Loucy (cell line): ENCODE results near the gene ADIPOR2.
"Not testable (repeated sequence)": the region's sequence is repeated elsewhere in the genome, so short reads cannot be mapped to it uniquely, and the experiment has no call there.

Experiments
- H2AFZ ChIP-seq: fragments of 200-600 bp; sonication (generic); 2 replicates; pipeline ENCODE4 v1.6.0; 2016; ENCODE audit warnings: antibody characterized with exemption, mild to moderate bottlenecking, low read length, moderate library complexity
- H3F3A ChIP-seq: fragments of 200-600 bp; 2 replicates; pipeline ENCODE4 v1.6.0; 2016; ENCODE audit warnings: antibody characterized with exemption, low read depth, mild to moderate bottlenecking
- H3K27me3 ChIP-seq: fragments of 200-600 bp; sonication (generic); 2 replicates; pipeline ENCODE4 v1.6.1; 2014; ENCODE audit warnings: low read length, mild to moderate bottlenecking; ENCODE audit not compliant: insufficient read depth, poor library complexity, severe bottlenecking
- H3K36me3 ChIP-seq: fragments of 200-600 bp; sonication (generic); 2 replicates; pipeline ENCODE4 v1.6.1; 2016; ENCODE audit warnings: low read length; ENCODE audit not compliant: insufficient read depth
- H3K4me1 ChIP-seq: fragments of 200-600 bp; sonication (generic); 2 replicates; pipeline ENCODE4 v1.5.1; 2014; ENCODE audit warnings: low read length, mild to moderate bottlenecking; ENCODE audit not compliant: insufficient read depth, poor library complexity, severe bottlenecking
- H3K4me2 ChIP-seq: fragments of 200-600 bp; sonication (generic); 2 replicates; pipeline ENCODE4 v1.6.0; 2014; ENCODE audit warnings: antibody characterized with exemption, low read length, low read depth, mild to moderate bottlenecking; ENCODE audit not compliant: poor library complexity, severe bottlenecking
- H3K4me3 ChIP-seq: fragments of 200-600 bp; sonication (generic); 2 replicates; pipeline ENCODE4 v1.5.1; 2014; ENCODE audit warnings: low read length, mild to moderate bottlenecking, mixed read lengths; ENCODE audit not compliant: poor library complexity, severe bottlenecking
- H3K79me2 ChIP-seq: fragments of 200-600 bp; sonication (generic); 2 replicates; pipeline ENCODE4 v1.6.1; 2014; ENCODE audit warnings: low read length; ENCODE audit not compliant: insufficient read depth
- H3K9ac ChIP-seq: fragments of 200-600 bp; sonication (generic); 2 replicates; pipeline ENCODE4 v1.6.0; 2014; ENCODE audit warnings: mild to moderate bottlenecking, low read depth, low read length, moderate library complexity; ENCODE audit not compliant: poor library complexity, severe bottlenecking
- H3K9me2 ChIP-seq: fragments of 200-600 bp; sonication (generic); replicated peaks from 2 replicates; pipeline ENCODE4 v1.6.1; 2016; ENCODE audit warnings: low read depth, low read length, mixed read lengths
- H3K9me3 ChIP-seq: fragments of 200-600 bp; sonication (generic); 2 replicates; pipeline ENCODE4 v1.6.1; 2014; ENCODE audit warnings: mild to moderate bottlenecking, antibody characterized with exemption, low read length, low read depth; ENCODE audit not compliant: insufficient read depth
- H4K20me1 ChIP-seq: fragments of 200-600 bp; sonication (generic); 2 replicates; pipeline ENCODE4 v1.6.0; 2014; ENCODE audit warnings: antibody characterized with exemption, low read length, mild to moderate bottlenecking; ENCODE audit not compliant: insufficient read depth, poor library complexity, severe bottlenecking
- EZH2phosphoT487 ChIP-seq: fragments of 200-600 bp; IDR thresholded peaks from 2 replicates; pipeline ENCODE4 v1.6.1; 2018; ENCODE audit warnings: antibody characterized with exemption, mild to moderate bottlenecking, moderate library complexity, borderline replicate concordance
- TF ChIP-seq, protein P1 (sequence below): fragments of 200-600 bp; sonication (generic); conservative IDR thresholded peaks from 2 replicates; pipeline ENCODE4 v1.5.1; 2014; ENCODE audit warnings: mild to moderate bottlenecking, antibody characterized with exemption, low read length

Gene ADIPOR2

DNA sequence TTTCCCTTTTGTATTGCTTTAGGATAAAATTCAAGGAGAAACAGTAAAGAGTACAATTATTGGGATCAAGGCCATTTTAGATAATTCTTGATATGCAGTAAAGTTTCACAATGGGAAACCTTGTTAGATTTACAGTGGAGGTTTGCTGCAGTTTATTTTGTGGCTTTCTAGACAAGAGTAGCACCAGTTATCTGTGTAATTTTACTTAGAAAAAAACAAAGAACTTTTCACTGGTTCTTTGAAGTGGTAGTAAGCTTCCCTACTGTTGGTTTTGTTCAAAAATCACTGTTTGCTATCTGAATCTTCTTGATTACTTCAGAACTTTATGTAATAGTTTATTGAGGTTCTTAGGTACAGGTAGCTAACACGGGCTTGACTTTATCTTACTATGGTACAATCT is 42.0 kb downstream of the ADIPOR2 start:
- H3K9ac ChIP-seq: no peak overlapping the region
- H3K9me2 ChIP-seq: no peaks in the 10 kb centered on the region
- no peak overlapping the region for H3K4me2 ChIP-seq
- peaks cover under 1% of the 10 kb centered on the region; the same call in 1 of the 2 replicates for H3K36me3 ChIP-seq
- H4K20me1 ChIP-seq: peaks cover 31% of the 10 kb centered on the region
- H3K79me2 ChIP-seq: peaks cover 52% of the 10 kb centered on the region
- H2AFZ ChIP-seq: no peak overlapping the region
- H3K4me3 ChIP-seq: no peak overlapping the region
- no peak for TF ChIP-seq EZH2phosphoT487
- TF ChIP-seq, protein P1, sequence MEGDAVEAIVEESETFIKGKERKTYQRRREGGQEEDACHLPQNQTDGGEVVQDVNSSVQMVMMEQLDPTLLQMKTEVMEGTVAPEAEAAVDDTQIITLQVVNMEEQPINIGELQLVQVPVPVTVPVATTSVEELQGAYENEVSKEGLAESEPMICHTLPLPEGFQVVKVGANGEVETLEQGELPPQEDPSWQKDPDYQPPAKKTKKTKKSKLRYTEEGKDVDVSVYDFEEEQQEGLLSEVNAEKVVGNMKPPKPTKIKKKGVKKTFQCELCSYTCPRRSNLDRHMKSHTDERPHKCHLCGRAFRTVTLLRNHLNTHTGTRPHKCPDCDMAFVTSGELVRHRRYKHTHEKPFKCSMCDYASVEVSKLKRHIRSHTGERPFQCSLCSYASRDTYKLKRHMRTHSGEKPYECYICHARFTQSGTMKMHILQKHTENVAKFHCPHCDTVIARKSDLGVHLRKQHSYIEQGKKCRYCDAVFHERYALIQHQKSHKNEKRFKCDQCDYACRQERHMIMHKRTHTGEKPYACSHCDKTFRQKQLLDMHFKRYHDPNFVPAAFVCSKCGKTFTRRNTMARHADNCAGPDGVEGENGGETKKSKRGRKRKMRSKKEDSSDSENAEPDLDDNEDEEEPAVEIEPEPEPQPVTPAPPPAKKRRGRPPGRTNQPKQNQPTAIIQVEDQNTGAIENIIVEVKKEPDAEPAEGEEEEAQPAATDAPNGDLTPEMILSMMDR: no peak
- H3K9me3 ChIP-seq: no peaks in the 10 kb centered on the region
- no peaks in the 10 kb centered on the region for H3K27me3 ChIP-seq
- no peaks in the 10 kb centered on the region for H3F3A ChIP-seq
- no peaks in the 10 kb centered on the region for H3K4me1 ChIP-seq

DNA sequence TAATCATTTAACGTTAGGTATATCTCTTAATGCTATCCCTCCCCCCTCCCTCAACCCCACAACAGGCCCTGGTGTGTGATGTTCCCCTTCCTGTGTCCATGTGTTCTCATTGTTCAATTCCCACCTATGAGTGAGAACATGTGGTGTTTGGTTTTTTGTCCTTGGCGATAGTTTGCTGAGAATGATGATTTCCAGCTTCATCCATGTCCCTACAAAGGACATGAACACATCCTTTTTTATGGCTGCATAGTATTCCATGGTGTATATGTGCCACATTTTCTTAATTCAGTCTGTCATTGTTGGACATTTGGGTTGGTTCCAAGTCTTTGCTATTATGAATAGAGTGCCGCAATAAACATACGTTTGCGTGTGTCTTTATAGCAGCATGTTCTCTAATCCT is 42.8 kb downstream of the ADIPOR2 start:
- H3K4me3 ChIP-seq, H3K27me3 ChIP-seq, H3F3A ChIP-seq, H3K9me3 ChIP-seq, H3K4me2 ChIP-seq, H3K9me2 ChIP-seq, H3K9ac ChIP-seq, H3K36me3 ChIP-seq, H3K4me1 ChIP-seq, H2AFZ ChIP-seq: not testable (repeated sequence)
- Histone ChIP-seq H3K79me2 (peaks cover 57% of the 10 kb centered on the region), H4K20me1 (peaks cover 31% of the 10 kb centered on the region)

DNA sequence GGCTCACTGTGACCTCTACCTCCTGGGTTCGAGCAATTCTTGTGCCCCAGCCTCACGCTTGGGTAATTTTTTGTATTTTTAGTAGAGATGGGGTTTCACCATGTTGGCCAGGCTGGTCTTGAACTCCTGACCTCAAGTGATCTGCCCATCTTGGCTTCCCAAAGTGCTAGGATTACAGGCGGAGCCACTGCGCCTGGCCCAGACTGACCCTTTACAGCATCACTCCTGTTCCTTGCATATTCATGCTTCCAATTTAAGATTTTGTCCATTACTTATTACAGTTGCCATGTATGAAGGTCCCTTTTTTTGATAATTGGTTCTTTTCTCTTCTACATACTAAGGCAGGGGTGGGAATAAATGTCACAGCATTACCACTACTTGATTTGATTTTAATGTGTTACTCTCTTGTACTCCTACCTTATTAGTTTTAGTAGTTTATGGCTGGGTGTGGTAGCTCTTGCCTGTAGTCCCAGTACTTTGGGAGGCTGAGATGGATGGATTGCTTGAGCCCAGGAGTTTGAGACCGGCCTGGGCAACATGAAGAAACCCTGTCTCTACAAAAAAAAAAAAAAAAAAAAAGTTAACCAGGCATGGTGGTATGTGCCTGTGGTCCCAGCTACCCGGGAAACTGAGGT is 46.9 kb downstream of the ADIPOR2 start:
- no peak overlapping the region for H3K4me3 ChIP-seq
- H2AFZ ChIP-seq: no peak overlapping the region
- TF ChIP-seq, protein P1: no peak
- TF ChIP-seq EZH2phosphoT487: no peak
- no peaks in the 10 kb centered on the region for H3F3A ChIP-seq
- no peak overlapping the region for H3K4me2 ChIP-seq
- H3K9ac ChIP-seq: no peak overlapping the region
- H3K27me3 ChIP-seq: no peaks in the 10 kb centered on the region
- H3K36me3 ChIP-seq: no peaks in the 10 kb centered on the region
- H3K4me1 ChIP-seq: peaks cover 4% of the 10 kb centered on the region
- peaks cover 24% of the 10 kb centered on the region for H4K20me1 ChIP-seq
- H3K9me3 ChIP-seq: no peaks in the 10 kb centered on the region
- H3K79me2 ChIP-seq: peaks cover 65% of the 10 kb centered on the region
- no peaks in the 10 kb centered on the region for H3K9me2 ChIP-seq

DNA sequence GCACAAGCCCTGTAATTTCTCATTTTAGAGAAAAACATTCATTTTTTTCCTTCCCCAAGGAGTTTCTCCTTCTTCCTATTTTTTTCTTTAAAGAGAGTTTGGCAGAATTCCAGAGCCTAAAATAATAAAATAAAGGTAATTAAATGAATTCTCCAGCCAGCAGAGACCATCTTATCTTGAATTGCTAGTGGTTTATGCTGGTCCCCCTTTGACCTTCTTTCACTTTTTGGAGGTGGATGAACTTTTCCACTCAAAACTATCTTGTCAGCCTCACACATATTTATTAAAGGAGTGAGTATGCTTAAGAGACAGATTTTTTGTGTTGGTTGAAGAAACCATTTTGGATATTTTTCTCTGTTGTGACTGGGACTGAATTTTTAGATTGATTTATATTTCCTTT is 47.6 kb downstream of the ADIPOR2 start:
- Histone ChIP-seq H3K4me2 (no peak overlapping the region), H3K79me2 (peaks cover 72% of the 10 kb centered on the region), H4K20me1 (peaks cover 21% of the 10 kb centered on the region)

More for the DNA sequence above, 47.6 kb downstream of the ADIPOR2 start:
- H3K4me3 ChIP-seq: no peak overlapping the region
- peaks cover 4% of the 10 kb centered on the region for H3K4me1 ChIP-seq
- H3K9me2 ChIP-seq: no peaks in the 10 kb centered on the region
- no peaks in the 10 kb centered on the region for H3K27me3 ChIP-seq
- H3K36me3 ChIP-seq: no peaks in the 10 kb centered on the region
- no peak overlapping the region for H2AFZ ChIP-seq
- H3K9ac ChIP-seq: no peak overlapping the region
- H3F3A ChIP-seq: no peaks in the 10 kb centered on the region
- TF ChIP-seq EZH2phosphoT487: no peak
- TF ChIP-seq, protein P1: no peak
- no peaks in the 10 kb centered on the region for H3K9me3 ChIP-seq
